ENCODE data around the gene ALDH16A1.
"Not testable (repeated sequence)": the region's sequence is repeated elsewhere in the genome, so short reads cannot be mapped to it uniquely, and the experiment has no call there.

Gene ALDH16A1

GRCh38 chr19:49455773-49456172 lies 2.7 kb downstream of the ALDH16A1 start:
- Mint-ChIP-seq H3K4me3 (no peak overlapping the region), H3K36me3 (peaks cover 32 to 44% of the 10 kb centered on the region in 2 donors)

GRCh38 chr19:49456326-49456725 lies 3.3 kb downstream of the ALDH16A1 start:
- Mint-ChIP-seq H3K27me3 (no peaks in the 10 kb centered on the region), H3K4me3 (no peak overlapping the region), H3K9me3 (no peaks in the 10 kb centered on the region), H3K4me1 (peaks cover 15 to 52% of the 10 kb centered on the region in 2 donors), H3K36me3 (peaks cover 33 to 42% of the 10 kb centered on the region in 2 donors), H3K27ac (peak overlapping the region; percentile 25)
- ATAC-seq (replicated peaks) (no peak), DNase-seq (no peak)

More at GRCh38 chr19:49455773-49456172, 2.7 kb downstream of the ALDH16A1 start:
- no peak for DNase-seq
- Mint-ChIP-seq H3K4me1 (peaks cover 17 to 57% of the 10 kb centered on the region in 2 donors), H3K27ac (no peak overlapping the region), H3K27me3 (no peaks in the 10 kb centered on the region), H3K9me3 (no peaks in the 10 kb centered on the region)
- no peak for ATAC-seq (replicated peaks)

DNA sequence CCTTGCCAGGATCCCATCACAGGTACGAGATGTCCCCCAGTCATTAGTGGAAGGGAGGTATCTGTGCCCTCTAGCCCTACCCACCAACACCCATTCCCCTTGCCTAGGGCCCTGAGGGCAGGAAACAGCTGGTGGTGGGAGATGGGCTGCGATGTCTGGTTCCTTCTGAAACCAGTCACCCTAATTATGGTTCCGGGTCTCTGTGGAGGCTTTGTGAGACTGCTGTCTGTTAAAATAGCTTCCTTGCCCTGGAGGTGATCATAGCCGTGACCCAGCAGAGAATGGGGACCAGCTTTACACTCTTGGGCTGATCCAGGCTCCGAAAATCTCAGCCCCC lies 5.5 kb downstream of the ALDH16A1 start:
- ATAC-seq (replicated peaks) = no peak
- H3K4me3 Mint-ChIP-seq = no peak overlapping the region
- H3K4me1 Mint-ChIP-seq = peaks cover 10 to 36% of the 10 kb centered on the region in 2 donors
- H3K27me3 Mint-ChIP-seq = no peaks in the 10 kb centered on the region
- no peaks in the 10 kb centered on the region for H3K9me3 Mint-ChIP-seq
- DNase-seq = no peak
- H3K36me3 Mint-ChIP-seq = peaks cover 35 to 41% of the 10 kb centered on the region in 2 donors
- H3K27ac Mint-ChIP-seq = no peak overlapping the region

GRCh38 chr19:49459388-49459787 lies 6.4 kb downstream of the ALDH16A1 start:
- H3K27me3 Mint-ChIP-seq = no peaks in the 10 kb centered on the region
- H3K4me1 Mint-ChIP-seq = peaks cover 5 to 31% of the 10 kb centered on the region in 2 donors
- ATAC-seq (replicated peaks) (no peak), DNase-seq (no peak)
- peaks cover 40 to 45% of the 10 kb centered on the region in 2 donors for H3K36me3 Mint-ChIP-seq
- H3K4me3 Mint-ChIP-seq = no peak overlapping the region
- H3K27ac Mint-ChIP-seq = no peak overlapping the region
- no peaks in the 10 kb centered on the region for H3K9me3 Mint-ChIP-seq

GRCh38 chr19:49461130-49461529 lies 8.1 kb downstream of the ALDH16A1 start:
- DNase-seq; H3K4me3 Mint-ChIP-seq; H3K27me3 Mint-ChIP-seq; H3K9me3 Mint-ChIP-seq; H3K27ac Mint-ChIP-seq; ATAC-seq (replicated peaks): not testable (repeated sequence)
- Mint-ChIP-seq H3K36me3 (peaks cover 53 to 54% of the 10 kb centered on the region in 2 donors), H3K4me1 (peaks cover 6 to 25% of the 10 kb centered on the region in 2 donors)

DNA sequence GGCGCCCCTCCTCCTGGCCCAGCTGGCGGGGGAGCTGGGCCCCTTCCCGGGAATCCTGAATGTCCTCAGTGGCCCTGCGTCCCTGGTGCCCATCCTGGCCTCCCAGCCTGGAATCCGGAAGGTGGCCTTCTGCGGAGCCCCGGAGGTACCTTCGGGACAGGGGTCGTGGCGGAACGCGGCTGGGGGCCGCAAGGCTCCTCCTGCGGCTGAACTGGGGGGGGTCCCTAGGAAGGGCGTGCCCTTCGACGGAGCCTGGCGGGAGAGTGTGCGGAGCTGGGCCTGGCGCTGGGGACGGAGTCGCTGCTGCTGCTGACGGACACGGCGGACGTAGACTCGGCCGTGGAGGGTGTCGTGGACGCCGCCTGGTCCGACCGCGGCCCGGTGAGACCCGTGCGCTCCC lies 8.6 kb downstream of the ALDH16A1 start:
- no peaks in the 10 kb centered on the region for H3K27me3 Mint-ChIP-seq
- H3K4me1 Mint-ChIP-seq = peaks cover 6 to 22% of the 10 kb centered on the region in 2 donors
- ATAC-seq (replicated peaks) (no peak), DNase-seq (no peak)
- no peak overlapping the region for H3K4me3 Mint-ChIP-seq
- no peaks in the 10 kb centered on the region for H3K9me3 Mint-ChIP-seq
- peaks cover 50% of the 10 kb centered on the region in 2 donors for H3K36me3 Mint-ChIP-seq
- H3K27ac Mint-ChIP-seq = no peak overlapping the region

- Mint-ChIP-seq H3K4me1 (peaks cover 6 to 16% of the 10 kb centered on the region in 2 donors), H3K27ac (peak overlapping the region; percentile 47), H3K4me3 (no peak overlapping the region), H3K27me3 (no peaks in the 10 kb centered on the region), H3K36me3 (peaks cover 44 to 46% of the 10 kb centered on the region in 2 donors), H3K9me3 (no peaks in the 10 kb centered on the region)
- DNase-seq = no peak
- ATAC-seq (replicated peaks) = no peak
Measured at GRCh38 chr19:49462492-49462891, 9.5 kb downstream of the ALDH16A1 start.

DNA sequence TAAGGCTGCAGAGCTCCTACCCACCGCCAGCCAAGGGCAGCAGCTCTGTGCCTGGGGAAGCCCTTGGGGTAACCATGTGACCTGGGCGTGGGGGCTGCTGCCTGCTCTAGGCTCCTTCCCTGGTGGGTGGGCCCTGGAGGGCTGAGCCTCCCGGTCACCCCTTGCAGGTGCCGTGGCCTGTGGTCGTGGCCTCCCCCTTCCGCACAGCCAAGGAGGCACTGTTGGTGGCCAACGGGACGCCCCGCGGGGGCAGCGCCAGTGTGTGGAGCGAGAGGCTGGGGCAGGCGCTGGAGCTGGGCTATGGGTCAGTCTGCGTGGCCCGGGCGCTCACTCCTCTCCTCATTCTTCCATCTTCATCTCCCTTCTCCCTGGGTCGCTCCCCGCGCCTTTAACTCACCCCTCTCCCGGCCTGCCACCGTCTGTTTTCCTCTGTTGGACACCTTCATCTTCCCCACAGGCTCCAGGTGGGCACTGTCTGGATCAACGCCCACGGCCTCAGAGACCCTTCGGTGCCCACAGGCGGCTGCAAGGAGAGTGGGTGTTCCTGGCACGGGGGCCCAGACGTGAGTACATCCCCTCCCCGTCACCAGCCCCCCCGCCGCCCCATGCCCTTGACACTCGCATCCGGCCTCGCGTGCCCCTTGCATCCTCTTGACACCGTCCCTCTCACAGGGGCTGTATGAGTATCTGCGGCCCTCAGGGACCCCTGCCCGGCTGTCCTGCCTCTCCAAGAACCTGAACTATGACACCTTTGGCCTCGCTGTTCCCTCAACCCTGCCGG lies 11.1 kb downstream of the ALDH16A1 start:
- Mint-ChIP-seq H3K4me1 (peaks cover 11 to 26% of the 10 kb centered on the region in 2 donors), H3K4me3 (no peak overlapping the region), H3K9me3 (no peaks in the 10 kb centered on the region), H3K27ac (no peak overlapping the region), H3K27me3 (no peaks in the 10 kb centered on the region), H3K36me3 (peaks cover 48 to 51% of the 10 kb centered on the region in 2 donors)
- ATAC-seq (replicated peaks) (no peak), DNase-seq (no peak)

- Mint-ChIP-seq H3K4me1 (peaks cover 18 to 26% of the 10 kb centered on the region in 2 donors), H3K4me3 (no peak overlapping the region), H3K27me3 (no peaks in the 10 kb centered on the region), H3K36me3 (peaks cover 47 to 48% of the 10 kb centered on the region in 2 donors), H3K9me3 (no peaks in the 10 kb centered on the region), H3K27ac (peak overlapping the region; percentile 51)
- DNase-seq (no peak), ATAC-seq (replicated peaks) (no peak)
Measured at GRCh38 chr19:49465371-49465770, 12.3 kb downstream of the ALDH16A1 start.

DNA sequence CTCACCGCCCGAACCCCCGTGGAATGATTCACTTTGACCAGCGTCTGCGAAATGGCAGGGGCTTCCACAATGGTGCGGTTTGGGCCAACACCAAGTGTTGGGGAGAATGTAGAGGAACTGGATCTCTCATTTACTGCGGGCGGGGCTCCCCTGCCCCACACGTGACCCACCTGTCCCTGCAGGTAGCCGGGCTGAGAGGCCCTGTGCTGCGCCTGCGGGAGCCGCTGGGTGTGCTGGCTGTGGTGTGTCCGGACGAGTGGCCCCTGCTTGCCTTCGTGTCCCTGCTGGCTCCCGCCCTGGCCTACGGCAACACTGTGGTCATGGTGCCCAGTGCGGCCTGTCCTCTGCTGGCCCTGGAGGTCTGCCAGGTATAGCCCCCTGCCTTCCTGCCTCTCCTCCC lies 15.2 kb downstream of the ALDH16A1 start:
- Mint-ChIP-seq H3K4me1 (peaks cover 28 to 43% of the 10 kb centered on the region in 2 donors), H3K9me3 (no peaks in the 10 kb centered on the region), H3K4me3 (no peak overlapping the region), H3K36me3 (peaks cover 38 to 39% of the 10 kb centered on the region in 2 donors), H3K27ac (no peak overlapping the region), H3K27me3 (no peaks in the 10 kb centered on the region)
- no peak for ATAC-seq (replicated peaks)
- DNase-seq = no peak

- ATAC-seq (replicated peaks) (peak; percentile 74), DNase-seq (peak; percentile 87)
- peaks cover 28 to 48% of the 10 kb centered on the region in 2 donors for H3K4me1 Mint-ChIP-seq
- no peaks in the 10 kb centered on the region for H3K9me3 Mint-ChIP-seq
- H3K27ac Mint-ChIP-seq = peak overlapping the region; percentile 97
- peak overlapping the region; percentile 50 to 59 for H3K4me3 Mint-ChIP-seq
- peaks cover 37 to 38% of the 10 kb centered on the region in 2 donors for H3K36me3 Mint-ChIP-seq
- H3K27me3 Mint-ChIP-seq = no peaks in the 10 kb centered on the region
Measured at GRCh38 chr19:49468746-49469447, 15.9 kb downstream of the ALDH16A1 start.

DNA sequence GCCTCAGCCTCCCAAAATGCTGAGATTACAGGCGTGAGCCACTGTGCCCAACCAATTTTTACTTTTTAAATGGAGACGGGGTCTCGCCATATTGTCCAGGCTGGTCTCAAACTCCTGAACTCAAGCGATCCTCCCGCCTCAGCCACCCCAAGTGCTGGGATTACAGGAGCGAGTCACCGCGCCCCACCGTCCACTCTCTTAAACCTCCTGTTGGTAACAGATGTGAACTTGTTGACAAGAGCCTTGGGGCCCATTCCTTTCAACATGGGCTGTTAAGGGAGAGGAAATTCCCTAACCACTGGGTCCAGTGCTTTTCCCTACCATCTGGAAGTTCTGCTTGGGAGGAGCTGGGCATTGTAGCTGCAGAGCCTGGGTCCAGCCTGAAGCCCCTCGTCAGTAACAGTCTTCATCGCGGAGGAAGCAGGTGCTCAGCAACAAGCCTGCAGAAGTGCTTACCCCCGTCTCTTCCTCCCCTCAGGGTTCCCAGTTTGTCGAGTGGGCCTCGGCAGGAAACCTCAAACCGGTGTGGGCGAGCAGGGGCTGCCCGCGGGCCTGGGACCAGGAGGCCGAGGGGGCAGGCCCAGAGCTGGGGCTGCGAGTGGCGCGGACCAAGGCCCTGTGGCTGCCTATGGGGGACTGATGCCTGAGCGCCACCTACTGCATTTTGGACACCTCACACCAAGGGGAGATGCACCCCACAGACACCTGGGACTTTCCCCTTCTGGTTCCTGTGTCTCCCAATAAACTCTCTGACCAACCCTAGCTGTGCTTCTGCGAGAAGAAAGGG lies 17.0 kb downstream of the ALDH16A1 start:
- peak; percentile 79 to 84 for ATAC-seq (replicated peaks)
- H3K4me3 Mint-ChIP-seq = peak overlapping the region; percentile 56 to 60
- peaks cover 33 to 55% of the 10 kb centered on the region in 2 donors for H3K4me1 Mint-ChIP-seq
- peak; percentile 91 for DNase-seq
- peak overlapping the region; percentile 95 for H3K27ac Mint-ChIP-seq
- H3K9me3 Mint-ChIP-seq = no peaks in the 10 kb centered on the region
- peaks cover 25 to 28% of the 10 kb centered on the region in 2 donors for H3K36me3 Mint-ChIP-seq
- no peaks in the 10 kb centered on the region for H3K27me3 Mint-ChIP-seq

GRCh38 chr19:49470615-49470978 lies 17.6 kb downstream of the ALDH16A1 start:
- ATAC-seq (replicated peaks) (peak; percentile 7 to 8), DNase-seq (no peak)
- Mint-ChIP-seq H3K36me3 (peaks cover 20 to 28% of the 10 kb centered on the region in 2 donors), H3K27me3 (no peaks in the 10 kb centered on the region), H3K9me3 (no peaks in the 10 kb centered on the region), H3K27ac (peak overlapping the region; percentile 95), H3K4me1 (peaks cover 39 to 61% of the 10 kb centered on the region in 2 donors), H3K4me3 (peak overlapping the region in 1 of 2 donors; percentile 56)

- Mint-ChIP-seq H3K36me3 (peaks cover 20 to 29% of the 10 kb centered on the region in 2 donors), H3K4me1 (peaks cover 46 to 70% of the 10 kb centered on the region in 2 donors), H3K4me3 (peak overlapping the region; percentile 56 to 91), H3K9me3 (no peaks in the 10 kb centered on the region), H3K27ac (peak overlapping the region; percentile 98), H3K27me3 (no peaks in the 10 kb centered on the region)
- DNase-seq (no peak), ATAC-seq (replicated peaks) (no peak)
Measured at GRCh38 chr19:49472936-49473335, 19.9 kb downstream of the ALDH16A1 start.
